ENCODE data around the gene DCC. TPM values are rescaled to one million over a fixed set of nuclear protein-coding genes. Genes with fewer than 3 reads are reported as not detected.

Gene DCC
- total and polyA plus RNA-seq, 10 donors, result 0.03 to 9.2 (median 0.91) TPM; not detected in 1

- H3K27me3 ChIP-seq (replicated peaks in 1 of 7), result no peaks in the 10 kb centered on the region
- no peak for DNase-seq
- 76 to 84% (median 80%) methylated on average over 2 of the region's 2 CpGs for WGBS, 5 donors
- H3K4me3 ChIP-seq, result no peak overlapping the region
- H3K4me1 ChIP-seq, result no peaks in the 10 kb centered on the region
- H3K36me3 ChIP-seq, result no peaks in the 10 kb centered on the region
- intact Hi-C loops (cut with DNase I; ENCODE audit: low total_unique reads), result no loop called here
- H3K9me3 ChIP-seq, result peaks cover 0 to 22% (median 2%) of the 10 kb centered on the region in 8 donors
- H3K27ac ChIP-seq, result no peak overlapping the region
- TF ChIP-seq POLR2AphosphoS5 (IDR thresholded peaks at IDR 0.05) (no peak), CTCF (IDR thresholded peaks at IDR 0.05 in 8 of 11, conservative IDR thresholded peaks at IDR 0.05 in 3 of 11) (no peak), POLR2A (IDR thresholded peaks at IDR 0.05) (no peak)
These were observed 623.5 kb downstream of the DCC start for GRCh38 chr18:52963481-52963880.

GRCh38 chr18:52970686-52971085, 630.7 kb downstream of the DCC start:
- H3K4me3 ChIP-seq, result no peak overlapping the region
- no peaks in the 10 kb centered on the region for H3K27me3 ChIP-seq (replicated peaks in 1 of 7)
- no peak for TF ChIP-seq CTCF (IDR thresholded peaks at IDR 0.05 in 8 of 11, conservative IDR thresholded peaks at IDR 0.05 in 3 of 11)
- TF ChIP-seq POLR2A (IDR thresholded peaks at IDR 0.05), result no peak
- no peak for TF ChIP-seq POLR2AphosphoS5 (IDR thresholded peaks at IDR 0.05)
- no peaks in the 10 kb centered on the region for H3K4me1 ChIP-seq
- intact Hi-C loops (cut with DNase I; ENCODE audit: low total_unique reads), result no loop called here
- H3K9me3 ChIP-seq, result peaks cover 0 to 2% (median 0%) of the 10 kb centered on the region in 8 donors
- WGBS, 5 donors, result 78 to 87% (median 83%) methylated on average over 2 of the region's 2 CpGs
- no peak overlapping the region for H3K27ac ChIP-seq
- DNase-seq, result no peak
- no peaks in the 10 kb centered on the region for H3K36me3 ChIP-seq

- H3K36me3 ChIP-seq, result no peaks in the 10 kb centered on the region
- WGBS, 5 donors, result 47 to 86% (median 78%) methylated on average over 2 of the region's 2 CpGs
- H3K9me3 ChIP-seq, result peaks cover 0 to 2% (median 0%) of the 10 kb centered on the region in 8 donors
- TF ChIP-seq POLR2AphosphoS5 (IDR thresholded peaks at IDR 0.05), result no peak
- no peak for TF ChIP-seq POLR2A (IDR thresholded peaks at IDR 0.05)
- TF ChIP-seq CTCF (IDR thresholded peaks at IDR 0.05 in 8 of 11, conservative IDR thresholded peaks at IDR 0.05 in 3 of 11), result no peak
- DNase-seq, result no peak
- no peak overlapping the region for H3K4me3 ChIP-seq
- no peak overlapping the region for H3K27ac ChIP-seq
- intact Hi-C loops (cut with DNase I; ENCODE audit: low total_unique reads), result no loop called here
- H3K27me3 ChIP-seq (replicated peaks in 1 of 7), result no peaks in the 10 kb centered on the region
- no peaks in the 10 kb centered on the region for H3K4me1 ChIP-seq
These were observed 631.1 kb downstream of the DCC start for GRCh38 chr18:52971097-52971496.

GRCh38 chr18:52979892-52980291, 639.9 kb downstream of the DCC start:
- WGBS, 5 donors, result 55 to 75% (median 74%) methylated on average over 6 of the region's 6 CpGs

More at GRCh38 chr18:52979892-52980291, 639.9 kb downstream of the DCC start:
- Histone ChIP-seq H3K27ac (no peak overlapping the region), H3K27me3 (replicated peaks in 1 of 7) (no peaks in the 10 kb centered on the region), H3K36me3 (no peaks in the 10 kb centered on the region), H3K4me1 (no peaks in the 10 kb centered on the region), H3K4me3 (no peak overlapping the region), H3K9me3 (no peaks in the 10 kb centered on the region)
- TF ChIP-seq CTCF (IDR thresholded peaks at IDR 0.05 in 8 of 11, conservative IDR thresholded peaks at IDR 0.05 in 3 of 11) (no peak), POLR2AphosphoS5 (IDR thresholded peaks at IDR 0.05) (no peak), POLR2A (IDR thresholded peaks at IDR 0.05) (no peak)
- intact Hi-C loops (cut with DNase I; ENCODE audit: low total_unique reads), result no loop called here
- DNase-seq, result no peak

Data from spleen (tissue), 11 donors.